Aorta (tissue), 5 donors: Measurements from ENCODE around the gene CACNB3. TPM values are rescaled to one million over a fixed set of nuclear protein-coding genes. Genes with fewer than 3 reads are reported as not detected.

Experiments used
- ATAC-seq: fragments of 200-7000 bp; cut with Tn5 transposase; one replicate; pipeline ENCODE4 v1.9.1; 2022; ENCODE audit warnings: moderate library complexity; ENCODE audit not compliant: low FRiP score
- DNase-seq, 2 donors: peaks; one replicate each; pipeline ENCODE4 v3.0.0-alpha.2; 2020
- H3K27ac ChIP-seq, 2 donors: one replicate each; pipeline ENCODE4 v1.5.1; 2013; ENCODE audit warnings: low read length in 2 of 2, mild to moderate bottlenecking in 2 of 2, moderate library complexity in 2 of 2, control low read depth in 1 of 2, inconsistent platforms in 1 of 2, low read depth in 1 of 2
- H3K27me3 ChIP-seq, 2 donors: one replicate each; pipeline ENCODE4 v1.6.1; 2013; ENCODE audit warnings: control low read depth in 1 of 2, low read length in 1 of 2, mild to moderate bottlenecking in 1 of 2, moderate library complexity in 1 of 2; ENCODE audit not compliant: insufficient read depth in 2 of 2, control insufficient read depth in 1 of 2
- H3K36me3 ChIP-seq, 2 donors: one replicate each; pipeline ENCODE4 v1.6.1; 2013; ENCODE audit warnings: control low read depth in 1 of 2, low read length in 1 of 2, mild to moderate bottlenecking in 1 of 2; ENCODE audit not compliant: insufficient read depth in 2 of 2, control insufficient read depth in 1 of 2
- H3K4me1 ChIP-seq, 2 donors: one replicate each; pipeline ENCODE4 v1.6.1; 2013; ENCODE audit warnings: low read length in 2 of 2, control low read depth in 1 of 2, mild to moderate bottlenecking in 1 of 2, moderate library complexity in 1 of 2; ENCODE audit not compliant: insufficient read depth in 2 of 2, control insufficient read depth in 1 of 2
- H3K4me3 ChIP-seq, 2 donors: one replicate each; pipeline ENCODE4 v1.5.1; 2013; ENCODE audit warnings: low read length in 2 of 2, control low read depth in 1 of 2, mild to moderate bottlenecking in 1 of 2
- H3K9me3 ChIP-seq: one replicate; pipeline ENCODE4 v1.6.1; 2013; ENCODE audit warnings: mild to moderate bottlenecking, low read length; ENCODE audit not compliant: control insufficient read depth
- WGBS, 2 donors: extraction: QIAGEN DNeasy Blood & Tissue Kit; methylation state at CpG; one replicate each; pipeline ENCODE4 v1.1.7; 2013; 5-methylcytosine and 5-hydroxymethylcytosine counted together
- intact Hi-C, 2 donors: fragments of 100-400 bp; cut with DNase I; formaldehyde crosslinking; loops; one replicate each; pipeline versions ENCODE4 v1.14.2 to v1.15.0; 2022
- long read RNA-seq, 2 donors: library from polyadenylated mRNA; unstranded; transcript quantifications; one replicate each; pipeline ENCODE4 v2.0.0, GENCODE V29; 2020 to 2021
- polyA plus RNA-seq, 2 donors: library from polyadenylated mRNA; stranded (reverse); fragments of 200-250 nt; gene quantifications; one replicate each; pipeline ENCODE4 v1.2.3, GENCODE V29; 2013
- total RNA-seq, 2 donors: library from RNA; stranded (reverse); fragmentation: NEBNext Ultra II Directional; extraction: Animal tissue kit (Norgen Biotek cat#: 25700); gene quantifications; one replicate each; pipeline ENCODE4 v1.2.1, GENCODE V29; 2021
- donor health status: healthy with polysubstance abuse.
- donor health status: Bipolar disorder and iron deficiency.
- donor health status: DM: no; HTN: no; CAD: no.
- donor health status: DM: no; HTN: no; CAD: no.
- donor health status: DM: yes; HTN: yes; CAD: no.

The CACNB3 gene
- total RNA-seq (10 to 100 TPM; 20.5 to 30.8 TPM), polyA plus RNA-seq (10 to 100 TPM in 1 of 2 donors, 1 to 10 TPM in 1; 7.3 to 39.3 TPM)
- long read RNA-seq, donor 1, partial matches to known transcripts = 17 of 19 reads
- long read RNA-seq, donor 1, other reads (novel, unspliced or antisense) = 2 of 19 reads
- long read RNA-seq, donor 2, partial matches to known transcripts = 11 of 15 reads
- long read RNA-seq, donor 2, other reads (novel, unspliced or antisense) = 3 of 15 reads

GRCh38 chr12:48817873-48818830, at the start of gene CACNB3:
Gene CACNB3 (plus strand): TSS chr12:48818496. CDS start chr12:48818930, 434 bp downstream.
- no peaks in the 10 kb centered on the region for H3K27me3 ChIP-seq
- 1% methylated on average over 67 to 79 of the region's 79 CpGs for WGBS, 2 donors
- peak within 1 kb of the TSS; percentile 27 to 71 for H3K4me3 ChIP-seq
- peak; percentile 26 for ATAC-seq
- DNase-seq = peak; percentile 84 to 90
- intact Hi-C loops = no loop called here
- no peaks in the 10 kb centered on the region for H3K36me3 ChIP-seq
- no peaks in the 10 kb centered on the region for H3K4me1 ChIP-seq
- H3K9me3 ChIP-seq = no peaks in the 10 kb centered on the region
- H3K27ac ChIP-seq = no peak within 1 kb of the TSS

- H3K36me3 ChIP-seq = peaks cover 2 to 12% of the 10 kb centered on the region in 2 donors
These were observed 49.6 kb upstream of the CACNB3 start for GRCh38 chr12:48768736-48769135.

DNA sequence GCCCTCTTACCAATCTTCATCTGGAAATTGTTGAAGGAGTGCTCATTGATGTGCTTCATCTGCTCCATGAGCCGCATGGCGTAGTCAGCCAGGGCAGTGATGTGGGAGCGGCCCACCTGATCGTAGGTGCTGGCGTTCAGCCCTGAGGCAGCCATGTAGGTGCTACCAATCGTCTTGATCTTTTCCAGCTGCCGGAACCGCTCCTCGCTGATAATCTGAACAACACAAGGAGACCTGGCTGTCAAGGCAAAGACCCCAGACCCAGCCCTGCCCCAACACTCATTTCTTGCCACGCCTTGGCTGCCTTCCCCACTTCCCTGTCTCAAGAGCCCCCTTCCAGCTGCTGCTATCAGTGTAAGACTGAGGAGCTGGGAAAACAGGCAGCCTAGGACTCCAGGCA, 47.5 kb upstream of the CACNB3 start:
- intact Hi-C loops = no loop called here
- H3K9me3 ChIP-seq = no peaks in the 10 kb centered on the region
- ATAC-seq (no peak), DNase-seq (peak in 1 of 2 donors; percentile 64)
- WGBS, 2 donors = 87 to 90% methylated on average over 10 of the region's 10 CpGs
- H3K27ac ChIP-seq = no peak overlapping the region
- no peaks in the 10 kb centered on the region for H3K4me1 ChIP-seq
- H3K4me3 ChIP-seq = no peak overlapping the region
- peaks cover 2 to 17% of the 10 kb centered on the region in 2 donors for H3K36me3 ChIP-seq
- H3K27me3 ChIP-seq = no peaks in the 10 kb centered on the region

More at GRCh38 chr12:48768736-48769135, 49.6 kb upstream of the CACNB3 start:
- DNase-seq (peak in 1 of 2 donors; percentile 63), ATAC-seq (no peak)
- Histone ChIP-seq H3K9me3 (no peaks in the 10 kb centered on the region), H3K4me1 (no peaks in the 10 kb centered on the region), H3K27me3 (no peaks in the 10 kb centered on the region), H3K27ac (no peak overlapping the region), H3K4me3 (no peak overlapping the region)
- intact Hi-C loops = no loop called here
- 89 to 93% methylated on average over 9 of the region's 9 CpGs for WGBS, 2 donors

- Histone ChIP-seq H3K27me3 (no peaks in the 10 kb centered on the region), H3K27ac (no peak overlapping the region), H3K4me1 (no peaks in the 10 kb centered on the region), H3K36me3 (peaks cover 2 to 18% of the 10 kb centered on the region in 2 donors), H3K9me3 (no peaks in the 10 kb centered on the region), H3K4me3 (no peak overlapping the region)
- WGBS, 2 donors = 89 to 90% methylated on average over 13 of the region's 13 CpGs
- DNase-seq (peak in 1 of 2 donors; percentile 48), ATAC-seq (no peak)
- intact Hi-C loops = no loop called here
These were observed 46.6 kb upstream of the CACNB3 start for GRCh38 chr12:48771588-48772112.

DNA sequence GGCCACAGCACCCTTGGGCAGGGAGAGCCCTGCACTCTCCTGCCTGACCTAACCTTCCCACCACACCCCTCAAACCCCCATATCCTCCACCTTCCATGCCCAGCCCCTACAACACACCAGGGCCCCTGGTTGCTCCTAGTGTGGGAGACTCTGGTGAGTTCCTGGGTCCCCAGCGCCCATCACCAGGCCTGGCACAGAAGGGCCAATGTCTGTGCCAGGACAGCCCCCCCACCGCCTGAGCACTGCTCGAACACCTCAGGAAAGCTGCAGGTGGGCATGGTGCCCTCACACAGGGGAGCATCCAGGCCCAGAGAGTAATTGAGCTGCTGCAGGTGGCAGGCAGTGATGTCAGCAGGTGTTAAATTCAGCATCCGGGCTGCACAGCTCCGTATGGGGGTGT, 44.6 kb upstream of the CACNB3 start:
- WGBS, 2 donors = 84 to 85% methylated on average over 5 of the region's 5 CpGs
- H3K9me3 ChIP-seq = no peaks in the 10 kb centered on the region
- H3K4me1 ChIP-seq = no peaks in the 10 kb centered on the region
- peaks cover 2 to 20% of the 10 kb centered on the region in 2 donors for H3K36me3 ChIP-seq
- no peak overlapping the region for H3K4me3 ChIP-seq
- intact Hi-C loops = no loop called here
- DNase-seq (no peak), ATAC-seq (no peak)
- no peaks in the 10 kb centered on the region for H3K27me3 ChIP-seq
- H3K27ac ChIP-seq = no peak overlapping the region

GRCh38 chr12:48774516-48774915, 43.8 kb upstream of the CACNB3 start:
- H3K4me1 ChIP-seq = no peaks in the 10 kb centered on the region
- H3K4me3 ChIP-seq = no peak overlapping the region
- intact Hi-C loops = no loop called here
- H3K27me3 ChIP-seq = no peaks in the 10 kb centered on the region
- DNase-seq (no peak), ATAC-seq (no peak)
- 25 to 34% methylated on average over 2 of the region's 2 CpGs for WGBS, 2 donors
- no peak overlapping the region for H3K27ac ChIP-seq
- H3K36me3 ChIP-seq = peaks cover 2 to 20% of the 10 kb centered on the region in 2 donors
- H3K9me3 ChIP-seq = no peaks in the 10 kb centered on the region

DNA sequence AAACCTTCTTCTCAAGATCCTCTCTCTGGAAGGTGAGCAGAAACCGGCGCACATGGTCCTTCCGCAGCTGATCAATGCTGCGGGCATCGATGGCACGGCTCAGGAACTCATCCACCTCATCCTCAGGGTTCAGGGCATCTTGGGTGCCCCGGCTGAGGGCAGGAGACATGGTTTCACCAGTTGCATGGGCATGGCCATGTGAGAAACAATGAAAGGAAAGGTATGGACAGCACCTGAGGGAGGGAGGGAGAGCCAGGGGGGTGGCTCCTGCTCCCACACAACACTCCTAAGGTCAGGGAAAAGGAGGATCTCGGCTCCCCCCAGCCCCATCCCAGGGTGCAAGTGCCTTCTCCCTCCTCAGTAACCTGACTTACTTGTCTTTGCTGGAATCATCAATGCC, 43.0 kb upstream of the CACNB3 start:
- Histone ChIP-seq H3K27me3 (no peaks in the 10 kb centered on the region), H3K9me3 (no peaks in the 10 kb centered on the region), H3K27ac (no peak overlapping the region), H3K36me3 (peaks cover 2 to 20% of the 10 kb centered on the region in 2 donors), H3K4me3 (no peak overlapping the region), H3K4me1 (no peaks in the 10 kb centered on the region)
- ATAC-seq (no peak), DNase-seq (no peak)
- WGBS, 2 donors = 94 to 95% methylated on average over 8 of the region's 8 CpGs
- intact Hi-C loops = no loop called here

DNA sequence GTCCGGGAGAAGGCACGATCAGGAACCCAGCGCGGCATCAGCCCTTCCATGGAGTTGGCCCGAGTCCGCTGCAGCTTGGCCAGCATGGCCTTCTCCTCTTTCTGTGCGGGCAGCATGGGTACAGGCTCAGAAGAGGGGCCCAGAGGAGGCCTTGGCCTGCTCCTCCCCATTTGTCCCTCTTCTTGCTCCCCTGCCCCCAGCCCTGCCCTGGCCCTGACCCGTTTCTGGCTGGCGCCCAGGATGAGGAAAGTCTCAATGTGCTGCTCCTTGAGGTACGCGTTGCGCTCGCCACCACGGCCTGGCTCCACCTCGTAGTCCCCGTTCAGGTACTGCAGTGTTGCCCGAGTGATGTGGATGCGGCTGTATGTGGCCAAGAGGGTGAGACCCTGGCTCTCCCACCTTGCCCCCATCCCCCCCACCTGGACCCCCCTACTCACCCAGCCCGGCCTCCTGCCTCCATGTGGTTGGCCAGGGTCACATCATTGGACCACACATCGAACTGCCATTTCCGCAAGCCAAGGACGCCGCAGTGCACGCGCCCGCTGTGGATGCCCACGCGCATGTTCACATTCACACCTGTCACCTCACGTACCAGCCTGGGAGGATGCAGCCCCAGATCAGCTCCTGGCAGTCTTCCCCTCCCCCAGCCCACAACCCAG, 42.2 kb upstream of the CACNB3 start:
- no peaks in the 10 kb centered on the region for H3K9me3 ChIP-seq
- no peak for ATAC-seq
- WGBS, 2 donors = 87 to 88% methylated on average over 29 of the region's 29 CpGs
- H3K27ac ChIP-seq = no peak overlapping the region
- DNase-seq = no peak
- H3K27me3 ChIP-seq = no peaks in the 10 kb centered on the region
- intact Hi-C loops = no loop called here
- H3K4me1 ChIP-seq = no peaks in the 10 kb centered on the region
- no peak overlapping the region for H3K4me3 ChIP-seq
- peaks cover 2 to 15% of the 10 kb centered on the region in 2 donors for H3K36me3 ChIP-seq
